GM12878 (cell line): ENCODE results near the gene HMCES.

ENCODE experiments used
- CBX5 ChIP-seq: sonication (generic); IDR thresholded peaks from 2 replicates; pipeline ENCODE4 v1.6.1; 2016; ENCODE audit warnings: low read depth, moderate library complexity, mild to moderate bottlenecking, inconsistent platforms
- ELK1 ChIP-seq: IDR thresholded peaks from 2 replicates; pipeline ENCODE4 v1.6.1; 2012; ENCODE audit warnings: low read depth, low read length, improper control_type of control experiment
- EZH2 ChIP-seq: IDR thresholded peaks from 2 replicates; pipeline ENCODE4 v1.6.1; 2012; ENCODE audit warnings: low read depth, mild to moderate bottlenecking, control low read depth, inconsistent platforms, low read length, borderline replicate concordance; ENCODE audit not compliant: control insufficient read depth
- MYC ChIP-seq: IDR thresholded peaks from 2 replicates; pipeline ENCODE4 v1.6.1; 2011; ENCODE audit warnings: mild to moderate bottlenecking, low read length, moderate library complexity, inconsistent platforms; ENCODE audit not compliant: insufficient read depth, insufficient replicate concordance, insufficient read length, severe bottlenecking
- NRF1 ChIP-seq: conservative IDR thresholded peaks from 2 replicates; pipeline ENCODE4 v1.6.1; 2011; ENCODE audit warnings: mild to moderate bottlenecking, low read depth, low read length, improper control_type of control experiment
- PML ChIP-seq: IDR thresholded peaks from 2 replicates; pipeline ENCODE4 v1.6.1; 2012; ENCODE audit warnings: low read length, inconsistent platforms
- SMAD1 ChIP-seq: fragments of 450-650 bp; IDR thresholded peaks from 2 replicates; pipeline ENCODE4 v1.6.1; 2018; ENCODE audit warnings: mild to moderate bottlenecking, low read depth; ENCODE audit not compliant: partially characterized antibody
- SMC3 ChIP-seq: IDR thresholded peaks from 2 replicates; pipeline ENCODE4 v1.6.1; 2011; ENCODE audit warnings: low read length, improper control_type of control experiment, borderline replicate concordance
- SP1 ChIP-seq: IDR thresholded peaks from one replicate; pipeline ENCODE4 v1.6.1; 2011; ENCODE audit warnings: low read depth, low read length
- TCF12 ChIP-seq: IDR thresholded peaks from 2 replicates; pipeline ENCODE4 v1.6.1; 2011; ENCODE audit warnings: low read depth, mild to moderate bottlenecking, low read length
- TF ChIP-seq, protein P1 (sequence below): fragments of 450-650 bp; IDR thresholded peaks from 2 replicates; pipeline ENCODE4 v1.6.1; 2017; ENCODE audit warnings: mild to moderate bottlenecking
- TF ChIP-seq, protein P2 (sequence below): IDR thresholded peaks from 2 replicates; pipeline ENCODE4 v1.6.1; 2012; ENCODE audit warnings: low read depth, low read length, improper control_type of control experiment

DNA sequence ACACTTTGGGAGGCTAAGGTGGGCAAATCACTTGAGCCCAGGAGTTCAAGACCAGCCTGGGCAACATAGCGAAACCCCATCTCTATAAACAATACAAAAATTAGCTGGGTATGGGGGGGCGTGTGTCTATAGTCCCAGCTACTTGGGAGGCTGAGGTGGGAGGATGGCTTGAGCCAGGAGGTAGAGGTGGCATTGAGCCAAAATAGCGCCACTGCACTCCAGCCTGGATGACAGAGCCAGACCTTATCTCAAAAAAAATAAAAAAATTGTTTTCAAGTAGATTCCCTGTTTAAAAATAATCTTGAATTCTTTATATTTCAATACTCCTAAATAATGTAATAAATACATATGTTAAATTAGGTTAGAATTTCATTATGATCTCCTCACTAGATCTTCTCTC lies 9.8 kb downstream of the HMCES start:
- TF ChIP-seq, protein P1, sequence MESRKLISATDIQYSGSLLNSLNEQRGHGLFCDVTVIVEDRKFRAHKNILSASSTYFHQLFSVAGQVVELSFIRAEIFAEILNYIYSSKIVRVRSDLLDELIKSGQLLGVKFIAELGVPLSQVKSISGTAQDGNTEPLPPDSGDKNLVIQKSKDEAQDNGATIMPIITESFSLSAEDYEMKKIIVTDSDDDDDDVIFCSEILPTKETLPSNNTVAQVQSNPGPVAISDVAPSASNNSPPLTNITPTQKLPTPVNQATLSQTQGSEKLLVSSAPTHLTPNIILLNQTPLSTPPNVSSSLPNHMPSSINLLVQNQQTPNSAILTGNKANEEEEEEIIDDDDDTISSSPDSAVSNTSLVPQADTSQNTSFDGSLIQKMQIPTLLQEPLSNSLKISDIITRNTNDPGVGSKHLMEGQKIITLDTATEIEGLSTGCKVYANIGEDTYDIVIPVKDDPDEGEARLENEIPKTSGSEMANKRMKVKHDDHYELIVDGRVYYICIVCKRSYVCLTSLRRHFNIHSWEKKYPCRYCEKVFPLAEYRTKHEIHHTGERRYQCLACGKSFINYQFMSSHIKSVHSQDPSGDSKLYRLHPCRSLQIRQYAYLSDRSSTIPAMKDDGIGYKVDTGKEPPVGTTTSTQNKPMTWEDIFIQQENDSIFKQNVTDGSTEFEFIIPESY = no peak
- TF ChIP-seq EZH2 = no peak
- TF ChIP-seq SP1 = no peak
- TF ChIP-seq ELK1 = no peak
- no peak for TF ChIP-seq PML
- TF ChIP-seq SMC3 = no peak
- no peak for TF ChIP-seq CBX5
- TF ChIP-seq, protein P2, sequence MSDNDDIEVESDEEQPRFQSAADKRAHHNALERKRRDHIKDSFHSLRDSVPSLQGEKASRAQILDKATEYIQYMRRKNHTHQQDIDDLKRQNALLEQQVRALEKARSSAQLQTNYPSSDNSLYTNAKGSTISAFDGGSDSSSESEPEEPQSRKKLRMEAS = no peak
- no peak for TF ChIP-seq TCF12
- TF ChIP-seq MYC = no peak
- no peak for TF ChIP-seq SMAD1
- TF ChIP-seq NRF1 = no peak
